GM19452 (cell line): ENCODE results near the gene SPAG9.

Source experiments
- ATAC-seq: cut with Tn5 transposase; IDR thresholded peaks from one replicate; pipeline ENCODE4 v1.9.1; 2021; ENCODE audit not compliant: unreplicated experiment

SPAG9 gene

GRCh38 chr17:51050291-51051033, 70.2 kb downstream of the SPAG9 start:
- ATAC-seq = peak; percentile 67

GRCh38 chr17:51046514-51047384, 73.9 kb downstream of the SPAG9 start:
- ATAC-seq = no peak

GRCh38 chr17:51046046-51046445, 74.6 kb downstream of the SPAG9 start:
- ATAC-seq = no peak

GRCh38 chr17:51045621-51046020, 75.0 kb downstream of the SPAG9 start:
- no peak for ATAC-seq

- no peak for ATAC-seq
These were observed 75.7 kb downstream of the SPAG9 start for GRCh38 chr17:51044976-51045375.

GRCh38 chr17:51036084-51036483, 84.6 kb downstream of the SPAG9 start:
- no peak for ATAC-seq

- no peak for ATAC-seq
These were observed 85.2 kb downstream of the SPAG9 start for GRCh38 chr17:51035431-51035830.

- no peak for ATAC-seq
These were observed 85.9 kb downstream of the SPAG9 start for GRCh38 chr17:51034800-51035199.

GRCh38 chr17:51032850-51033249, 87.8 kb downstream of the SPAG9 start:
- ATAC-seq = no peak

- no peak for ATAC-seq
These were observed 90.9 kb downstream of the SPAG9 start for GRCh38 chr17:51029568-51030463.

- no peak for ATAC-seq
These were observed 91.5 kb downstream of the SPAG9 start for GRCh38 chr17:51029142-51029541.

GRCh38 chr17:51028176-51028863, 92.3 kb downstream of the SPAG9 start:
- no peak for ATAC-seq

GRCh38 chr17:51018541-51018940, 102.1 kb downstream of the SPAG9 start:
- ATAC-seq = no peak

- ATAC-seq = no peak
These were observed 103.4 kb downstream of the SPAG9 start for GRCh38 chr17:51017270-51017669.

GRCh38 chr17:51016099-51016498, 104.6 kb downstream of the SPAG9 start:
- ATAC-seq = no peak

GRCh38 chr17:51015145-51015558, 105.5 kb downstream of the SPAG9 start:
- no peak for ATAC-seq

GRCh38 chr17:51014129-51014528, 106.5 kb downstream of the SPAG9 start:
- no peak for ATAC-seq

GRCh38 chr17:51013322-51013721, 107.3 kb downstream of the SPAG9 start:
- no peak for ATAC-seq

- no peak for ATAC-seq
These were observed 108.1 kb downstream of the SPAG9 start for GRCh38 chr17:51012538-51012937.

- no peak for ATAC-seq
These were observed 110.4 kb downstream of the SPAG9 start for GRCh38 chr17:51010173-51010675.
